GM18526 (cell line): ENCODE measurements around the gene IGSF9B.

Experiments used
- POLR2A ChIP-seq: IDR thresholded peaks from 3 replicates; pipeline ENCODE4 v1.6.1; 2011; ENCODE audit not compliant: insufficient read length; ENCODE audit errors: extremely low read depth

Gene IGSF9B, protein sequence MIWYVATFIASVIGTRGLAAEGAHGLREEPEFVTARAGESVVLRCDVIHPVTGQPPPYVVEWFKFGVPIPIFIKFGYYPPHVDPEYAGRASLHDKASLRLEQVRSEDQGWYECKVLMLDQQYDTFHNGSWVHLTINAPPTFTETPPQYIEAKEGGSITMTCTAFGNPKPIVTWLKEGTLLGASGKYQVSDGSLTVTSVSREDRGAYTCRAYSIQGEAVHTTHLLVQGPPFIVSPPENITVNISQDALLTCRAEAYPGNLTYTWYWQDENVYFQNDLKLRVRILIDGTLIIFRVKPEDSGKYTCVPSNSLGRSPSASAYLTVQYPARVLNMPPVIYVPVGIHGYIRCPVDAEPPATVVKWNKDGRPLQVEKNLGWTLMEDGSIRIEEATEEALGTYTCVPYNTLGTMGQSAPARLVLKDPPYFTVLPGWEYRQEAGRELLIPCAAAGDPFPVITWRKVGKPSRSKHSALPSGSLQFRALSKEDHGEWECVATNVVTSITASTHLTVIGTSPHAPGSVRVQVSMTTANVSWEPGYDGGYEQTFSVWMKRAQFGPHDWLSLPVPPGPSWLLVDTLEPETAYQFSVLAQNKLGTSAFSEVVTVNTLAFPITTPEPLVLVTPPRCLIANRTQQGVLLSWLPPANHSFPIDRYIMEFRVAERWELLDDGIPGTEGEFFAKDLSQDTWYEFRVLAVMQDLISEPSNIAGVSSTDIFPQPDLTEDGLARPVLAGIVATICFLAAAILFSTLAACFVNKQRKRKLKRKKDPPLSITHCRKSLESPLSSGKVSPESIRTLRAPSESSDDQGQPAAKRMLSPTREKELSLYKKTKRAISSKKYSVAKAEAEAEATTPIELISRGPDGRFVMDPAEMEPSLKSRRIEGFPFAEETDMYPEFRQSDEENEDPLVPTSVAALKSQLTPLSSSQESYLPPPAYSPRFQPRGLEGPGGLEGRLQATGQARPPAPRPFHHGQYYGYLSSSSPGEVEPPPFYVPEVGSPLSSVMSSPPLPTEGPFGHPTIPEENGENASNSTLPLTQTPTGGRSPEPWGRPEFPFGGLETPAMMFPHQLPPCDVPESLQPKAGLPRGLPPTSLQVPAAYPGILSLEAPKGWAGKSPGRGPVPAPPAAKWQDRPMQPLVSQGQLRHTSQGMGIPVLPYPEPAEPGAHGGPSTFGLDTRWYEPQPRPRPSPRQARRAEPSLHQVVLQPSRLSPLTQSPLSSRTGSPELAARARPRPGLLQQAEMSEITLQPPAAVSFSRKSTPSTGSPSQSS (N-terminal part only)

DNA sequence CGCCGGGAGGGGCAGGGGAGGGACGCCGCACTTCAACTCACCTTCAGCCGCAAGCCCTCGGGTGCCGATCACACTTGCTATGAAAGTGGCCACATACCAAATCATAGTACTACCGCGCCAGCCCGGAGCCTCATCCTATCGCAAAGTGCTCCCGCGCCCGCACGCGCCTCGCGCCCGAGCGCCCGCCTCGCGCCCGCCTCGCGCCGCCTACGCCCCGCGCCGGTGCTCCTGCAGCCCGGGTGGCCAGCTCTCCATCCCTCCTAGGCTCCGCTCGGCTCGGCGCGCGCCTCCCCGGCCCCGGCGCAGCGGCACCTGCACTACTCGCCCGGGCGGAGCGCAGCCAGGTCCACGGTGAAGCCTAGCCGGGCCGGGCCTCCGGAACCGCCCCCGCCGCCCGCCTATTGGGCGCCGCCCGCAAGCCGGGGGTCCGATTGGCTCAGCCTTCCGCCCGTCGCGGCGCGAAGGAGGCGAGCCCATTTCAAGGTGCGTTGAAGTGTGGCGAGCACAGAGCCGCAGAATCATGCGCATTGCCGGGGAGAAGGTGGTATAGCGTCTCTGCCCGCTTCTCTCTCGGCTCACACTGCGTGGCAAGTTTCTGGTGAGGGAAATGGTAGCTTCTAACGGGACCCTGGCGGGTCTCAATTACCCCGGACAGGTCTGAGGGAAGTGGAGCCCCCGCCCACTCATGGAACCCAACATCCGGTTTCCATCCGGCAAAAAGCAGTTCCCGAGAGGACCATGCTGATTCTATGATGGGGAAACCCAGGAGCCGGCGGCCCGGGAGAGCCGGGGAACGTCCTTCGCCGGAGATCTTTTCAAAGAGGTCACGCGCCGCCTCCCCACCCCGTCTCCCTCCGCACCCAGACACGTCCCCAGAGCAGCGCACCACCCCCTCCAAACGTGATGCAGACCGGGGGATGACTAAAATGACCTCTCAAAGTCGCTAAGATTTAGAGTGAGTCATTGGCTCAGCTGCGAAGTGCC lies at the start of gene IGSF9B:
IGSF9B (minus strand) TSS at position 319 of the 984 bp plus-strand sequence; CDS start at position 105, 214 bp downstream.
- TF ChIP-seq POLR2A, result no peak

DNA sequence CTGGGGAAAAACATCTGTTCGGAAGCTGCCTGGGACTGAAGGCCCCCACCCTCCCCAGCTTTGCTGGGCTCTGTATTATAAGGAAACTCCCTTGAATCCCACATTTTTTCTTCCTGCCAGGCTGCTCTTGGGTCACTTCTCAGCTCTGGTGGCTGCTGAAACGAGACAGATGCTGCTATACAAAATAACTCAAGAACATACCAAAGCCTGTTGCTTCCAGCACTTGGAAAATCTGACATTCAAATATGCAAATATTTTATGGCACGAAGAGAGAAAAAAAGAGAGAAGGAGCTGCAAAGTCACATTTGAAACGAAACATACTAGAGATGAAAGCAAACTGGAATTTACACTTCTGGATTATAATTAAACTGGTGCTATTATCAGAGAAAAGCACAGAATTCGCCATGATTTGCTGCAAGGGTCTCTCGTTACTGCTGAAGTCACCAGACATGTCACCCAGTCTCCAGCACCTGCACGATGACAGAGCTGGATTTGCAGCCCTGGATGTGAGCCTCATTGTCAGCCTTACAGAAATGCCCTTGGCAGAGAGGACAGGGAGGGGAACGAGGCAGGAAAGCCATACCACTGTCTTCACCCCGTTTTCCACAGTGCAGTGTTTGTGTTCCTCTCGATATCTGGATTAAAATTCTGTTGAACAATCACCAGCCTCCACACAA lies 47.9 kb upstream of the IGSF9B start:
- TF ChIP-seq POLR2A, result no peak

DNA sequence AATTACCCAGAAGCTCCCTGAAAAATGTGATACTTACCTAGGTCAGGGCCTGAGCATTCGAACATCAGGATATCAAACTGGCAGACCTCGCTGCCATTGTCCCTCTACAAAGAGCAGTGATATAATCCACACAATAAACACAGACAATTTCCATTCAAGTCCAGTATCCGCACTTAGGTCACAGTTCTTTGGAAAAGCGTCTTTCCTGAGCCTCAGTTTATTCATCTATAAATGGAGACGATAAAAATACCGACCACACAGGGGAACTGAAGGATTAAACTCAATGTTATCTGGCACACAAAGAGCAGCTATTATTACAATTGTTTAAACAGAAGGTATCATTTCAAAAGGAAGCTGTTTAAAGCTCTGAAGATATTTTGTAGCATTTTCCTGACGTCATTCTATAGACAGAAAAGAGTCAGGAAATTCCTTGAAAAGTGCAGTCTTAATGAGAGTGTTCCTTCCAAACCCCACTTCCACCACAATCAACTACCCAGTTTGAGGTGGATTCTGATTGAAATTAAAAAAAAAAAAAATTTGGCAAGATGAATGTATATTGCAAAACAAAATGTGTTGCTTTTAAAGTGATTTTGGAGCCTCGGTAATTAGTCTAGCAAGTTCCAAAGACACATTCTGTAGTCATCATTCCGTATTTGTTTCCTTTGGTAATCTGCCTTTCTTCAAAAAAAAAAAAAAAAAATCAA lies 47.2 kb upstream of the IGSF9B start:
- TF ChIP-seq POLR2A, result no peak

DNA sequence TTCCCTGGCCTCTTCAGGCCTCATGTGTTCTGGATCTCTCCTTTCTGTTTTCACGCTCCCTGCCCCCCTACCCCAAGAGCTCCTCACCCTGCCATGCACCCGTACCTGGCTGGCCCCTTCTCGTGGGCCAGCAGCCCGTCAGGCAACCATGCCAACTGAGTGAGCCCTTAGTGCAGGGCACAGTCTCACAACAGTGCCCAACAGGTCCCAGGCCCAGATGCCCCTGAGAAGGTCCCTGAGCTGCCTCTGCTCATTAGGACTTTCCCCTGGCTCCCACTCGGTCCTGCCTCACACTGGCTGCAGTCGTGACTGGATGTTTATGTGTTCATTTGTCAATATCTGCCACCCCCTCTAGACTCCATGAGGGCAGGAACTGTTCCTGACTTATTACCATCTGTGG lies 44.8 kb upstream of the IGSF9B start:
- no peak for TF ChIP-seq POLR2A

DNA sequence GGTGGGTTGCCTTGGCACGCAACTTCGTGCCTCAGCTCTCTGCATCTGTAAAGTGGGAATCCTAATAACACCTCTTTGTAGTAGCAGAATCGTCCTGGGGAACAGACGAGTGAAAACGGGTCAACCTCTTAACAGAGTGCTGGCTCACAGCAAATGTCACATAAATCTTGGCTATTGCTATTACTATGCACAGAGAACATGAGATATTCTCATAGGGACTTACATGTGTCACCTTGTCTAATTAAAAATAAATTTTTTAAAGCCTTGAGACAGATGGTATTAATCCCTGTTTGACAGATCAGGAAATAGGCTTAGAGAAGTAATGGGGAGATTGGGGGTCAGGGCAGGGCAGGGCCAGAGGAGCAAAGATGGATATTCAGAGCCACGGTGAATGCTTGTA lies 44.3 kb upstream of the IGSF9B start:
- TF ChIP-seq POLR2A, result no peak

DNA sequence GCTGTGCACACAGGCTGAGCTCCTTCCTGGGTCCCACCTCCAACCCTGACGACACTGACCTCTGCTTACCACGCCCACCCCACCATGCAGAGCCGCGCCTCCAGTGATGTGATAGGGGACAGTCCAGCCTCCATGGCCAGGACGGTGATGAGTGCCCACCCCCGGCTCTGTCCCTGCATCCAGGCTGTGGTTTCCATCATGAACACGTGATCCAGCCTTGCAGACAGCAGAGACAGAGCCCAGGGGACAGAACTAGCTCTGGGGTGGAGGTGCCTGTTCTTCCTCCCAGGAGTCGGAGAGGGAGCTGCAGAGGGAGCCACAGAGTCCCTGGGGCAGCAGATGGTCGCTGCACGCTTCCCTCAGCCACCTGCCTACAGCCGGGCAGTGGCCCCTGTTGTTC lies 42.6 kb upstream of the IGSF9B start:
- no peak for TF ChIP-seq POLR2A

DNA sequence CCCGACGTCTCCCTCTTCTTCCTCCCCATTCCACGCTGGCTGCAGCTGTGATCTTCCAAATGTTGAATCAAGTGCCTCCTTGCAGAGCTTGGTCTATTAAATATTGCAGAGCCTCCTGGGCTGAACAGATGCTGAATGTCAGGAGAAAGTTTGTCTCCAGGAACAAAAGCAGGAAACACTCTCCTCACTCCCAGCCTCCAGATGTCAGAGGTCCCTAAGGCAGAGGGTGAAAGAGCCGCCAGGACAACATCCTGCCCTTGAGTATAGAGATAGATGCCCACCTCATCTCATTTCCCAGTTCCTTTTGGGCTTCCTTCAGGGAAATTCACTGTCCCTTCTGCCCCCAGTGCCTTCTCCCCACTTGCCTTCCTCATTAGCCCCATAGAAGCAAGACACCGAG lies 40.8 kb upstream of the IGSF9B start:
- TF ChIP-seq POLR2A, result no peak

DNA sequence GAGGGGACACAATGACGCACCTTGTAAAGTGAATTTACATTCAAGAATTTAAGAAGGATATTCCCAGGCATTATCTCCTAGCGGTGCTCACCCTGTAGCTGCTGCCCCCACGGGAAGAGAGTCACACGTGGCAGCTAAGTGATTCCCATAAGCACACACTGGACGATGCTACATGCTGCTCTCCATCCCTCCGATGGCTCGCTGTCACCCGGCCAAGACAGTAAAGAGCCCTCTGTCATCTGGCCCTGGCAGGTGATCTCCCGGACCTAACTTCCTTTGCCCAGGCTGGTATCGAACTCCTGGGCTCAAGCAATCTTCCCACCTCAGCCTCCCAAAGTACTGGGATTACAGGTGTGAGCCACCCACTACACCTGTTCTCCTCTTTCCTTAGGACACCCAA lies 39.9 kb upstream of the IGSF9B start:
- TF ChIP-seq POLR2A, result no peak

DNA sequence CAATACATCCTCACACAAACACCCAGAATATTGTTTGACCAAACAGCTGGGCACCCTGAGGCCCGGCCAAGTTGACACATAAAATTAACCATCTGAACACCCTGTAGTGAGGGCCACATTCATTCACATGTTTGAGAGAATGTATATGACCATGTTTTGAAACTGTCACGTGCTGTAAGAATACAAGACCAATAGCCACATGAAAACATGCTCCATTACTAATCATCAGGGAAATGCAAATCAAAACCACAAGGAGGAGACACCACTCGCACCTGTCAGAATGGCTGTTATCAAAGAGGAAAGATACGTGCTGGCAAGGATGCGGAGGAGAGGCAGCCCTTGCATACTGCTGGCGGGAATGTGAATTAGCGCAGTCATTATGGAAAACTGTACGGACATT lies 38.3 kb upstream of the IGSF9B start:
- no peak for TF ChIP-seq POLR2A

DNA sequence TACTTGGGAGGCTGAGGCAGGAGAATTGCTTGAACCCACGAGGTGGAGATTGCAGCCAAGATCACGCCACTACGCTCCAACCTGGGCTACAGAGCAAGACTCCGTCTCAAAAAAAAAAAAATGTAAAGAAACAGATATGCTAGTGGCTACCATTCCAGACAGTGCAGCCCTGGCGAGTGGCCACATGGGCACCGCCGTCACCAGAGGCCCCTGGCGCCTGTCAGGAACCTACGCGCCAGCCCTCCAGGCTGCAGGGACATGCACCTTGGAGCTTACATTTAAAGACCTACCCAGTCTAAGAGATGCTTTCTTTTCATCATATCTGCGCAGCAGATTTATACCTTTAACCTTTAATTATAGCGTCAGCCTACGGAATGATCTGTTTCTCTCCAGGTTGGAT lies 37.2 kb upstream of the IGSF9B start:
- no peak for TF ChIP-seq POLR2A

DNA sequence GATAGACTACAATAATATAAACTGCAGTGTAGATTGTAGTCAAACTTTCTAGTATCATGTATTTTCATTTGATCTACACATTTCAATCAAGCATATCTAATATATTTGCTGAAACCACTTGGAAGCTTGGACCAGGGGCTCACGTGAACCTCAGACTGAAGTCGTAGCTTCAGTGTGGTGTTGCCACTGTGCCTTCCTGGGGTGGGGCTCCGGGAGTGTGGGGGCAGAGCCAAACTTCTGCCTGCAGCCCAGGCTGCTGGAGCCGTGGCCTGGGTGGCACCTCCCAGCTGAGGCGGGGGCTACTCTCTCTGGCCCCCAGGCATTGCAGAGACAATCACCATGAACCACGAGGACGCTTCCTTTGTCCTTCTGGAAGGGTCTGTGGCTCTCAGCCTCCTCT lies 36.3 kb upstream of the IGSF9B start:
- TF ChIP-seq POLR2A, result no peak

DNA sequence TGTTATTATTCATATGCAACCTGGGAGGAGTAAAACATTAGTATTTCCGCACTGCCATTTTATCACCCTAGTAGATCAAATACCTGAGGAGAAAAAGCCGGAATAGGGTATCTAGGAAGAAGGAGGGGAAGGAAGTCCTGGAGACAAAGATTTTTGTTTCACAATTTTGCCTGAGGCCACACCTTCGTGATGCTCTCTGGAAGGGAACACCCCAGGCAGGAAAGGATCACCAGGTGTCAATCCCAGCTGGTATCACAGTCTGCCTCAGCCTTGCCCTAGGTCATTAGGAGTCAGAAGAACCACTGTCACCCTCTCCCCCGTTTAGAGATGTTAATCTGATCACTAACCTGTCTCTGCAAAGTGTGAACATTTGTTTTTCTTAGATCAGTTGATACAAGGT lies 35.4 kb upstream of the IGSF9B start:
- TF ChIP-seq POLR2A, result no peak

DNA sequence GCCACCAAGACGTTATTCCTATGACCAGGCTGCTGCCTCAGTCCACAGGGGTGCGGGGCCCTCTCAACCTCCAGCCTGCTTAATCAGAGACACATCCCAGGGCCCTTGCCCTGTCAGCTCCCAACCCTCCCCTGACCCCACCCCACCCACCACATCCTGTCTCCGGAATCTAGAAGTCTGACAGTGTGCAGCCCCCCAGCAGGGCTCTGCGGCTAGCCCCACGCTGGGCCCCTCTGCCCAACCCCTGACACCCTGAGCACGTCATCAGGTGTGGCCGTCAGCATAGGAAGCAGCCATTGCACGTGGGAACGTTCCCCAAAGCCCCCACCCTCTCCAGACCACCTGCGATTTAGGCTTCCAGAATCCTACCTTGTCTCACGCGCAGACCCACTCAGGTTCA lies 34.3 kb upstream of the IGSF9B start:
- no peak for TF ChIP-seq POLR2A
